Measurements from ENCODE around the gene ZNF512. TPM values are rescaled to one million over a fixed set of nuclear protein-coding genes. Genes with fewer than 3 reads are reported as not detected.

ZNF512 gene
- total and polyA plus RNA-seq, 2 of the 13 experiments (the other 11 are each of a cell fraction or from before 2014, with no cell fraction given), result 29.8 to 31.0 TPM

- no peak for TF ChIP-seq FOXP4 (CRISPR knock-in tag; IDR thresholded peaks at IDR 0.05)
- TF ChIP-seq DDIT3 (CRISPR knock-in tag; IDR thresholded peaks at IDR 0.05), result no peak
- TF ChIP-seq NCOA5 (CRISPR knock-in tag; IDR thresholded peaks at IDR 0.05), result no peak
- no peak for TF ChIP-seq ZBTB40 (IDR thresholded peaks at IDR 0.05)
- no peak for TF ChIP-seq ZBTB40 (CRISPR knock-in tag; IDR thresholded peaks at IDR 0.05)
- TF ChIP-seq ZNF235 (CRISPR knock-in tag; IDR thresholded peaks at IDR 0.05; ENCODE audit: borderline replicate concordance), result no peak
- no peak for TF ChIP-seq REXO4 (CRISPR knock-in tag; IDR thresholded peaks at IDR 0.05; ENCODE audit: borderline replicate concordance)
- TF ChIP-seq AHR (CRISPR knock-in tag; IDR thresholded peaks at IDR 0.05), result no peak
- TF ChIP-seq HNRNPK (IDR thresholded peaks at IDR 0.05; ENCODE audit: low read depth, low read length, poor library complexity, severe bottlenecking), result no peak
- TF ChIP-seq ZNF230 (CRISPR knock-in tag; IDR thresholded peaks at IDR 0.05), result no peak
- TF ChIP-seq ZNF652 (CRISPR knock-in tag; IDR thresholded peaks at IDR 0.05; ENCODE audit: borderline replicate concordance, low read depth), result peak; percentile 46; the same call in 1 of the 2 replicates
- no peak for TF ChIP-seq ZEB1 (IDR thresholded peaks at IDR 0.05; ENCODE audit: insufficient replicate concordance, low read depth)
- TF ChIP-seq MNT (IDR thresholded peaks at IDR 0.05), result no peak
- no peak for TF ChIP-seq ZBTB46 (CRISPR knock-in tag; IDR thresholded peaks at IDR 0.05; ENCODE audit: borderline replicate concordance)
- TF ChIP-seq ASH2L (IDR thresholded peaks at IDR 0.05; ENCODE audit: insufficient read length, low read depth, low read length), result peak; percentile 22
- TF ChIP-seq ZFP1 (CRISPR knock-in tag; IDR thresholded peaks at IDR 0.05), result no peak
- TF ChIP-seq FOXK2 (IDR thresholded peaks at IDR 0.05), result no peak
Measured at GRCh38 chr2:27584597-27584996, 1.8 kb downstream of the ZNF512 start (continued).
